ENCODE data around the gene CSNK1A1. TPM values are rescaled to one million over a fixed set of nuclear protein-coding genes. Genes with fewer than 3 reads are reported as not detected.

The CSNK1A1 gene
- total RNA-seq, 2 experiments from 2014 or later, result 194 to 203 TPM

DNA sequence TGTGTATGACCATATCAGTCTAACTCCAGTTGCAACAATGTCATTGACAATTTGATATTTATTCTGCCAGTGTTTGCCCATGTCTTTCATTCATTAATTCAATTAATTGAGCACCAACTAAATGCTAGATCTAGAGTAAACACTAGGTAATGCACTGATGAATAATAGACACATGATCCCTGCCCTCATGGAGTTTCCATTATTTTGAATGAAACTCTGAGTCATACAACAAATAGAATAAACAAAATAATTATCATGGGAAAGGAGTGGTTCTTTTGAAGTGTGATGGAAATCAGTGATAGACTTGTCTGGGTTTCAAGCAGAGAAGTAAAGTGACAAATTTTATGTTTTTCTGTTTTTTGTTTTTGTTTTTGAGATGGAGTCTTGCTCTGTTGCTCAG lies 34.7 kb upstream of the CSNK1A1 start:
- H3K4me3 Mint-ChIP-seq, result no peak overlapping the region
- H3K9me3 Mint-ChIP-seq, result no peaks in the 10 kb centered on the region
- peaks cover 13% of the 10 kb centered on the region for H3K4me1 Mint-ChIP-seq
- H3K36me3 Mint-ChIP-seq (ENCODE audit: low read depth), result no peaks in the 10 kb centered on the region
- CTCF ChIA-PET, result no interaction called here
- H3K27ac Mint-ChIP-seq, result no peak overlapping the region
- POLR2A ChIA-PET, result no interaction called here
- peaks cover 7% of the 10 kb centered on the region for H3K27me3 Mint-ChIP-seq
- DNase-seq, result no peak

DNA sequence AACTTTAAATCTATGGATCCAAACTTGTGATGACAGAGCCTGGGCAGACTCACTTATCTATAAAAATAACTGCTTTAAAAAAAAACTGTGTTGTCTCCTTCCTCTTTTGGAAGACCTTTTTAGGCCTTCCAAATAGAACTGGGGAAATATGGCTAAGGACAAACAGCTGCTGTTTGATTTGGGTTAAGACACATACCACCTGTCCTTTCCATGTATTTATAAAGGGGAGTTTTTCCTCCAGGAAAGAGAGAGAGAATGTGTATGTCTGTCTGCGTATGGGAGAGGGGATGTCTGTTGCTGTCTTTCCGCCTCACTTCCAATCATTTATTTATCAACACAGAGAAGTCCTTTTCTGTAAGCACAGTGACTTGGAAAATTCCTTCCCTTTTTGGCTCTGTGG lies 32.9 kb upstream of the CSNK1A1 start:
- H3K4me3 Mint-ChIP-seq, result no peak overlapping the region
- H3K27ac Mint-ChIP-seq, result no peak overlapping the region
- H3K4me1 Mint-ChIP-seq, result peaks cover 19% of the 10 kb centered on the region
- ChIA-PET CTCF (interaction anchor here (1.3 kb wide), 1 partner anchor 203 kb away, joined by 3 read pairs; no protein-coding TSS in a partner anchor), POLR2A (interaction anchor here (0.6 kb wide), 1 partner anchor 73 kb away, joined by 3 read pairs; no protein-coding TSS in a partner anchor)
- H3K27me3 Mint-ChIP-seq, result peaks cover 14% of the 10 kb centered on the region
- no peaks in the 10 kb centered on the region for H3K36me3 Mint-ChIP-seq (ENCODE audit: low read depth)
- H3K9me3 Mint-ChIP-seq, result no peaks in the 10 kb centered on the region
- no peak for DNase-seq

DNA sequence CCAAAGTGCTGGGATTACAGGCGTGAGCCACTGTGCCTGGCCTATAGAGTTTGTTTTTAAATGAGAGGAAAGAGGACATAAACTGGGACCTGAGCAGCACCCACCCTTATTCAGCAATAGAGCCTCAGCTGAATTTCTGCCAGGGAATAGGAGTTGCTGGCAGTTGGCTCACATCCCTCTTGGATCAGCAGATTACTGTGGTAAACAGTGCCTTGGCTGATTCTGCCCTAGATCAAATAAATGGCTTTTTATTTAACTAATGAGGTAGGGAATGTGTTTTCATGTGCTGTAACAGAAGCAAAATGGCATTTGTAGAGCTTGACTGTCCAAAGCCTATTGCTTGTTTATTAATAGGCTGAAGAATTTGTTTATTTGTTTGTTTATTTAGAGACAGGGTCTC lies 32.2 kb upstream of the CSNK1A1 start:
- Mint-ChIP-seq H3K36me3 (ENCODE audit: low read depth) (no peaks in the 10 kb centered on the region), H3K9me3 (no peaks in the 10 kb centered on the region), H3K27ac (no peak overlapping the region), H3K4me1 (peaks cover 19% of the 10 kb centered on the region), H3K4me3 (no peak overlapping the region), H3K27me3 (peaks cover 14% of the 10 kb centered on the region)
- ChIA-PET CTCF (interaction anchor here (1.3 kb wide), 1 partner anchor 202 kb away, joined by 3 read pairs; no protein-coding TSS in a partner anchor), POLR2A (interaction anchor here (0.6 kb wide), 1 partner anchor 72 kb away, joined by 3 read pairs; no protein-coding TSS in a partner anchor)
- no peak for DNase-seq

DNA sequence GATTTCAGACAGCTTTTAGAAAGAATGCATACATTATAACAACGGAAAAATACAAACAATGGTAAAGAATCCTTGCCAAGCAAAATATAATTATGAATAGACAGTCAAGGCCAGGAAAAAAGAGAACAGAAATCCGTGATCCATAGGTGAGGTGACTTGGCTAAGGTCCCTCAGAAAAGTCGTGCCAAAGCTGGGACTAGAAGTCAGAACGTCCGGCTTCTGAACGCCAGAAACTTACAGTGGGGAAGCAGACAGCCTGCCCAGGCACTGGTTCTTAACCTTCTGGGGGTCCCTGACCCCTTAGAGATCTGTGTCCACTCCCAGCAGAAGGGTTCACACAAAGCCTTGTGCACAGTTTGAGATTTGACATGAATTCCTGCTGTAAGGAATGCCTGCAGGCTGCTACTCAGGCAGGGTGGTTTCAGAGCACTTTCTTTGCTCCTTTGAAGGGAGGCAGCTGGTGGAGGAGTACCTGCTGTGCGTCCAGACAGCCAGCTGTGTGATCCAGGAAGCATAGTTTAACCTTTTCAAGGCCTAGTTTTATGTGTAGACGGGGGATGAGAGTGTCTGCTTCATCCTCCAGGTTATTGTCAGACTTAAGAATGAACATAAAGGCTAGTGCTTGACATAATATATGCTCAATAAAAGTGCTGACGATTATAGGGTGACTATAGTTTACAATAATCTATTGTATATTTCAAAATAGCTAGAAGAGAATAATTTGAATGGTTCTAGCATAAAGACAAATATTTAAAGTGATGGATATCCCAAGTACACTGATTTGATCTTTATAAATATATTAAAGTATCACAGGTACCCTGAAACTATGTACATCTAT lies 30.9 kb upstream of the CSNK1A1 start:
- Mint-ChIP-seq H3K27ac (no peak overlapping the region), H3K4me1 (peaks cover 19% of the 10 kb centered on the region), H3K27me3 (peaks cover 14% of the 10 kb centered on the region), H3K9me3 (no peaks in the 10 kb centered on the region), H3K36me3 (ENCODE audit: low read depth) (no peaks in the 10 kb centered on the region), H3K4me3 (peak overlapping the region; percentile 71)
- ChIA-PET CTCF (interaction anchor here (0.9 to 4.6 kb wide), 4 partner anchors 11 to 36 kb away, joined by 3 to 24 read pairs (median 5); partner anchors contain the start of gene CSNK1A1), POLR2A (interaction anchor here (0.8 to 3.3 kb wide), 3 partner anchors 24 to 226 kb away, joined by 3 to 16 read pairs (median 10); partner anchors contain the start of gene CSNK1A1)
- DNase-seq, result no peak

DNA sequence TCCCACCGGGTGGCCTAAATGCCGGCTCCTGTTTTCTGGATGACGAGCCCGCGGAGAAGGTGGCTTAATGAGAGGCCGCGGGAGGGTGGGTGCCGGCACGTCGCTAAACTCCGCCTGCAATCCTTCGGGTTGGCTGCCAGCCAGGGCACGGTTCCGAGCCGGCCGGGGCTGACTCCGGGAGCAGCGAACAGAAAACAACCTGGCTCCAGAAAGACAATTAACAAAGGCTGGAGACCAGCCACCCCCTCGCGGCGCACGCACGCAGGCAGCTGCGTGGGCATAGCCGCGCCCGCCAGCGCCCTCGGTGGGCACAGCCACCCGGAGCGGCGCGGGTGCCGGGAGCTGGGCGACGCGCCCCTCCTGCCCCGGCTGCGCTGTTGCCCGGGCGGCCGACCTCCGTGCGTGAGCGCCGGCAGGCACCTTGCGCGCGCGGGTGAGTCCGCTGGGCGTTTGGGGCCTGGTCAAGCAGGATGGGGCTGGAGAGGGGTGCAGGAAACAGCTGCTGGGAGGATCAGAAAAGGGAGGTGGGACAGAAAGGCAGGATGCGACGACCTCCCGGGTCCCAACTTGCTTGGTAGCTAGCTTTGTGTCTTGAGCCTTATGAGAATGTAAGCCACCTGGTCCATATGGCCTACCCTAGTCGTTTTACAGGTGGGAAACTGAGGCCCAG lies 30.1 kb upstream of the CSNK1A1 start, which contains the start of gene ARHGEF37:
Gene ARHGEF37 (plus strand): TSS at position 307 of the 670 bp plus-strand sequence. CDS start 16,272 bp downstream, outside the sequence.
- Mint-ChIP-seq H3K4me3 (peak within 1 kb of the TSS; percentile 71), H3K36me3 (ENCODE audit: low read depth) (no peaks in the 10 kb centered on the region), H3K4me1 (peaks cover 18% of the 10 kb centered on the region), H3K27ac (no peak within 1 kb of the TSS), H3K27me3 (peaks cover 14% of the 10 kb centered on the region), H3K9me3 (no peaks in the 10 kb centered on the region)
- ChIA-PET CTCF (interaction anchor here (0.9 to 4.6 kb wide), 4 partner anchors 12 to 37 kb away, joined by 3 to 24 read pairs (median 5); partner anchors contain the start of gene CSNK1A1), POLR2A (interaction anchor here (0.8 to 3.3 kb wide), 5 partner anchors 22 to 225 kb away, joined by 3 to 16 read pairs (median 3); partner anchors contain the start of gene CSNK1A1)
- DNase-seq, result peak; percentile 41

DNA sequence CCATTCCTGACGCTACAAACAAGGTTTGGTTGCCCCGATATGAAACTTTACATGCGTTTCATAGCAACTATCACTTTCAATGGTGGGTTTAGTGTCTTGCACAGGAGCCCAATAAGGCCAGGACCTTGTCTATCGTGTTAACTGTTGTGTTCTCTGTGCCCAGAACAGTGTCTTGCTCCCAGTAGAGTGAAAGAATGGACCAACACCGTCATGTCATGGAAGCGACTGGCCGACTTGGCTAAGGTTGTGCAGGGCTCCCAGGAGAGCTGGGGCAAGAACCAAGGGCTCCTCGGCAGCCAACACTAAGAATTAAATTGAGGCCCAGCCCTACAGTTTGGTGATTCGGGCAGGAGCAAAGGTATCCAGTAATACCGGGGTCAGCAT lies 29.6 kb upstream of the CSNK1A1 start:
- DNase-seq, result no peak
- Mint-ChIP-seq H3K9me3 (no peaks in the 10 kb centered on the region), H3K4me1 (peaks cover 23% of the 10 kb centered on the region), H3K27me3 (peaks cover 14% of the 10 kb centered on the region), H3K27ac (no peak overlapping the region), H3K4me3 (peak overlapping the region; percentile 65), H3K36me3 (ENCODE audit: low read depth) (no peaks in the 10 kb centered on the region)
- CTCF ChIA-PET, result interaction anchor here (2.1 to 4.6 kb wide), 2 partner anchors 29 to 37 kb away, joined by 5 to 24 read pairs; partner anchors contain the start of gene CSNK1A1
- POLR2A ChIA-PET, result interaction anchor here (0.8 to 3.3 kb wide), 5 partner anchors 23 to 225 kb away, joined by 3 to 16 read pairs (median 3); partner anchors contain the start of gene CSNK1A1

DNA sequence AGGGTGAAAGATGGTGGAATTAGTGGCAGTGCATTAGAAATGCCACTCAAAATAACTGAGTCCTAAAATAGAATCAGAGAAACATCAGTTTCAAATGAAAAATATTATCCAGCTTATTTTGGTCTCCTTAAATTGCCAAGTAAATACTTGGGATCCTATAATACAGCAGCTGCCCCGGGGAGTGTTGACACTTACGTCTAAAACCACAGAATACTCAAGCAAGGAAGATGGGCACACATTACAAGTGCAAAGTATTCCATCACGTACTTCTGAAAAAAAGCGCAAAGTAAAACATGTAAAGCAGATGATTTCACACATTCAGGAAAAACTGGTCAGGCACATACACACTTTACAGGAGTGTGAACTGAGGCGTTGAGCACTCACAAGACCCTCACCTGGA lies 27.7 kb upstream of the CSNK1A1 start:
- Mint-ChIP-seq H3K4me1 (peaks cover 24% of the 10 kb centered on the region), H3K9me3 (no peaks in the 10 kb centered on the region), H3K4me3 (no peak overlapping the region), H3K36me3 (ENCODE audit: low read depth) (no peaks in the 10 kb centered on the region), H3K27ac (no peak overlapping the region), H3K27me3 (peaks cover 14% of the 10 kb centered on the region)
- no peak for DNase-seq
- ChIA-PET POLR2A (interaction anchor here (3.3 kb wide), 1 partner anchor 28 kb away, joined by 16 read pairs; the partner anchor contains the start of gene CSNK1A1), CTCF (interaction anchor here (1.0 to 4.6 kb wide), 2 partner anchors 14 to 39 kb away, joined by 3 to 24 read pairs; no protein-coding TSS in a partner anchor)

DNA sequence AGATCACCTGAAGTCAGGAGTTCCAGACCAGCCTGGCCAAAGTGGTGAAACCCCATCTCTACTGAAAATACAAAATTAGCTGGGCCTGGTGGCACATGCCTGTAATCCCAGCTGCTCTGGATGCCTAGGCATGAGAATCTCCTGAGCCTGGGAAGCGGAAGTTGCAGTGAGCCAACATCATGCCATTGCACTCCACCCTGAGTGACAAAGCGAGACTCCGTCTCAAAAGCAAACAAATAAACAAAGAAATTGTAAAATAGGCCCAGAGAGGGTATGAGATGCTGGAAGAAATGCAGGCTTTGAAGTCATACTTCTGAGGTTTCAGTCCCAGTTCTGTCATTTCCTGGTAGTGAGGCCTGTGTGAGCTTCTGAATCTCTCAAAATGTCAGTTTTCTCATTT lies 24.8 kb upstream of the CSNK1A1 start:
- Mint-ChIP-seq H3K4me3 (no peak overlapping the region), H3K9me3 (no peaks in the 10 kb centered on the region), H3K27me3 (peaks cover 7% of the 10 kb centered on the region), H3K36me3 (ENCODE audit: low read depth) (no peaks in the 10 kb centered on the region), H3K4me1 (peaks cover 18% of the 10 kb centered on the region), H3K27ac (peak overlapping the region; percentile 70)
- ChIA-PET POLR2A (interaction anchor here (1.0 to 1.8 kb wide), 5 partner anchors 11 to 231 kb away, joined by 3 to 7 read pairs (median 4); partner anchors contain the start of genes CSNK1A1 and PCYOX1L), CTCF (interaction anchor here (0.8 to 2.6 kb wide), 5 partner anchors 9 to 42 kb away, joined by 3 to 14 read pairs (median 5); no protein-coding TSS in a partner anchor)
- no peak for DNase-seq

DNA sequence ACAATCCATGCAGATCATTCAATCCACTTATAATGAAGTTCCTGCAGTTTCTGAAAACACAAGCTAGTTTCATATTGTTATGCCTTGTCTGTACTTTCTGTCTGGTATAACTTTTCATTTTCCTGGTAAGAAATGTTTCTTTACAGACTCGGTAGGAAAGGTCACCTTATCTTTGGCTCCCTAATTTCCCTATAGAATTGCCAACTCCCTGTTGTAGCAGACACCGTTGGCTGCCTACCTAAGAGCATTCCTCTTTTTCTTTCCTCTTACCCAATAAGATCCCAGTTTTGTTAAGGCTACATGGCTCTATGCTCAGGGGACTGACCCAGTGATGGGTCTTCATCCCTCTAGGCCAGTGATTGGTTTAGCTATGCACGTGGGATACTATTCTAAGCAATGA lies 23.9 kb upstream of the CSNK1A1 start:
- H3K27me3 Mint-ChIP-seq, result peaks cover under 1% of the 10 kb centered on the region
- no peaks in the 10 kb centered on the region for H3K36me3 Mint-ChIP-seq (ENCODE audit: low read depth)
- no peaks in the 10 kb centered on the region for H3K9me3 Mint-ChIP-seq
- POLR2A ChIA-PET, result interaction anchor here (1.3 kb wide), 2 partner anchors 24 to 217 kb away, joined by 3 to 4 read pairs; partner anchors contain the start of genes CSNK1A1 and PCYOX1L
- no peak overlapping the region for H3K4me3 Mint-ChIP-seq
- DNase-seq, result no peak
- CTCF ChIA-PET, result interaction anchor here (0.7 to 2.6 kb wide), 3 partner anchors 10 to 455 kb away, joined by 4 to 14 read pairs (median 9); no protein-coding TSS in a partner anchor
- H3K27ac Mint-ChIP-seq, result no peak overlapping the region
- H3K4me1 Mint-ChIP-seq, result peaks cover 11% of the 10 kb centered on the region

DNA sequence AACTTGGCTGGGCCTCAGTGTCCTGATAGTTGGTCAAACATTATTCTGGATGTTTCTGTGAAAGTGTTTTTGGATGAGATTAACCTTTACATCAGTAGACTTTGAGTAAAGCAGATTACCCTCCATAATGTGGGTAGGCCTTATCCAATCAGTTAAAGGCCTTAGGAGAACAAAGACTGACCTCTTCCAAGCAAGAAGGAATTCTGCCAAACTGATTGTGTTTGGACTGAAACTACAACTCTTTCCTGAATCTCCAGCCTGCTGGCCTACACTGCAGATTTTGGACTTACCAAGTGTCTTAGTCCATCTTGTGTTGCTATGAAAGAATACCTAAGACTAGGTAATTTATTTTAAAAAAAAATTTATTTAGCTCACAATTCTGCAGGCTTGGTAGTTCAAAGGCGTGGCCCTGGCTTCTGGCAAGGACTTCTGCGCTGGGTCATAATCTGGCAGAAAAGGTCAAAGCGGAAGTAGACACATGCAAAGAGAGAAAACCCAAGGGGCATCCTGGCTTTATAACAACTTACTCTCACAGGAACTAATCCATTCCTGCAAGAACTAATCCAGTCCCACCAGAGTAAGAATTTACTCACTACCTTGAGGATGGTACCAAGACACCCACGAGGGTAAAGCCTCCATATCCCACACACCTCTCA lies 21.5 kb upstream of the CSNK1A1 start:
- Mint-ChIP-seq H3K27ac (no peak overlapping the region), H3K36me3 (ENCODE audit: low read depth) (no peaks in the 10 kb centered on the region), H3K4me1 (peaks cover 11% of the 10 kb centered on the region), H3K4me3 (no peak overlapping the region), H3K9me3 (no peaks in the 10 kb centered on the region), H3K27me3 (no peaks in the 10 kb centered on the region)
- no peak for DNase-seq
- POLR2A ChIA-PET, result no interaction called here
- CTCF ChIA-PET, result interaction anchor here (1.6 kb wide), 1 partner anchor 10 kb away, joined by 6 read pairs; no protein-coding TSS in a partner anchor

DNA sequence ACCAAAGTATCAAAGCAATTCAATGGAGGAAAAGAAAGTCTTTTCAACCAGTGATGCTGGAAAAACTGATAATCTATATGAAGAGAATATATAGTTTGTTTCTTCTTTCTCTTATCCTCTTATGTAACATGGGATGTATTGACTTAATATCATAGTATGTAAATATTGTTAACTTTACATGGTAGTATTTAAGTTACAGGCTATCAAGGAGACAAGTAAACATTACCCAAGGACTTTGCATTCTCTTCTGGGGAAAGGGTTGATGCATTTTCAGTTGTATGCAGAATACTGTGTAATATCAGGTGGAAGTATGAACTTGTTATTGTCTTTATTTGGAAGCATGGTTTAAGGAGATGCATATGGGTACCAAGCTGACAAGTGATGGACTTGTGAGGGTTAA lies 20.9 kb upstream of the CSNK1A1 start:
- no peak overlapping the region for H3K4me3 Mint-ChIP-seq
- no peaks in the 10 kb centered on the region for H3K9me3 Mint-ChIP-seq
- H3K27me3 Mint-ChIP-seq, result no peaks in the 10 kb centered on the region
- peaks cover 11% of the 10 kb centered on the region for H3K4me1 Mint-ChIP-seq
- H3K36me3 Mint-ChIP-seq (ENCODE audit: low read depth), result no peaks in the 10 kb centered on the region
- H3K27ac Mint-ChIP-seq, result no peak overlapping the region
- DNase-seq, result no peak
- CTCF ChIA-PET, result interaction anchor here (1.6 kb wide), 1 partner anchor 10 kb away, joined by 6 read pairs; no protein-coding TSS in a partner anchor
- POLR2A ChIA-PET, result no interaction called here

DNA sequence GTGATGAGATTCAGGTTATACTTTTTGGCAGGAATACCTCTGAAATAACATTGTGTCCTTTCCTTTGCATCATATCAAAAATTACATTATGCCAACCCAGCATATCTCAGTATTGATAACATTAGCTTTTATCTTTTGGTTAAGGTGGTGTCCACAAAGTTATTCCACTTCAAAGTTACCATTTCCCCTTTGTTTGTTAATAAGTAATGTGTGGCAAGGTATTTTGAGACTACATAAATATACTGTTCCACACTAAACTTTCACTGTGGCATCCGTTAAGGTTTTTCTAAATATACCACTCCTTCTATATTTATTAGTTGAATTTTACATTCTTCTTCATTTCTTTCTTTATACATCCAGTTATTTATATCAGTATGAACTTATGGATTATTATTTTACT lies 16.0 kb upstream of the CSNK1A1 start:
- H3K4me1 Mint-ChIP-seq, result peaks cover 14% of the 10 kb centered on the region
- DNase-seq, result no peak
- POLR2A ChIA-PET, result no interaction called here
- no peaks in the 10 kb centered on the region for H3K36me3 Mint-ChIP-seq (ENCODE audit: low read depth)
- H3K27ac Mint-ChIP-seq, result no peak overlapping the region
- CTCF ChIA-PET, result interaction anchor here (1.1 to 4.4 kb wide), 6 partner anchors 127 to 200 kb away, joined by 3 to 34 read pairs (median 4); no protein-coding TSS in a partner anchor
- no peak overlapping the region for H3K4me3 Mint-ChIP-seq
- no peaks in the 10 kb centered on the region for H3K27me3 Mint-ChIP-seq
- no peaks in the 10 kb centered on the region for H3K9me3 Mint-ChIP-seq
